Nephron progenitor cell (in vitro differentiated cells): ENCODE data around the gene BCL6.

ENCODE experiments used
- DNase-seq: peaks from one replicate; pipeline ENCODE4 v3.0.0; 2021
- H3K27ac Mint-ChIP-seq: 2 replicates; pipeline ENCODE4 v1.8.0; 2021; ENCODE audit warnings: mild to moderate bottlenecking, moderate library complexity, mixed read lengths
- H3K27me3 Mint-ChIP-seq: 2 replicates; pipeline ENCODE4 v1.8.0; 2021; ENCODE audit warnings: mild to moderate bottlenecking, low read depth, mixed read lengths; ENCODE audit not compliant: poor library complexity
- H3K36me3 Mint-ChIP-seq: 2 replicates; pipeline ENCODE4 v1.8.0; 2021; ENCODE audit warnings: low read depth, mixed read lengths
- H3K4me1 Mint-ChIP-seq: 2 replicates; pipeline ENCODE4 v1.8.0; 2021; ENCODE audit warnings: mixed read lengths
- H3K4me3 Mint-ChIP-seq: 2 replicates; pipeline ENCODE4 v1.8.0; 2021; ENCODE audit warnings: mild to moderate bottlenecking, moderate library complexity, mixed read lengths
- H3K9me3 Mint-ChIP-seq: 2 replicates; pipeline ENCODE4 v1.8.0; 2021; ENCODE audit warnings: mild to moderate bottlenecking, moderate library complexity, mixed read lengths
- TF ChIP-seq, protein P1 (sequence below): fragments of 200-600 bp; sonication (generic); IDR thresholded peaks from 2 replicates; pipeline ENCODE4 v1.5.0; 2021; ENCODE audit warnings: antibody characterized with exemption

BCL6 gene

DNA sequence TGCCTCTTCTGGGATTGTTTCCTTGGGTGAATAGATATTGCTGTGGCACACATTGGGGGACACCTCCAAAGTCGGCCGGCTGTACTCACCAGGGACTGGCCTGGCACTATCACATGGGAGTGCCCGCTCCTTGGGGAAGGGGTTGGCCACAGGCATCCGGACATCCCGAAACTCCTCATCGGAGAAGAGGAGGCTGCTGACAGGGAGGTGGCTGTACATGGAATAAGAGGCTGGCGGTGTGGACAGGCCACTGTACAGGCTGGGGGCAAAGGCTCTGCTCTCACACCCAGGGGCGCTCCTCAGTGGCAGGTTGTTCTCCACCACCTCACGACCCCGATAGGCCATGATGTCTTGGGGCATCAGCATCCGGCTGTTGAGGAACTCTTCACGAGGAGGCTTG, 15.7 kb downstream of the BCL6 start:
- Mint-ChIP-seq H3K4me1 (peaks cover 13% of the 10 kb centered on the region), H3K27me3 (peaks cover 3% of the 10 kb centered on the region), H3K9me3 (no peaks in the 10 kb centered on the region), H3K4me3 (no peak overlapping the region), H3K27ac (no peak overlapping the region), H3K36me3 (peaks cover 42% of the 10 kb centered on the region)
- no peak for DNase-seq
- TF ChIP-seq, protein P1, sequence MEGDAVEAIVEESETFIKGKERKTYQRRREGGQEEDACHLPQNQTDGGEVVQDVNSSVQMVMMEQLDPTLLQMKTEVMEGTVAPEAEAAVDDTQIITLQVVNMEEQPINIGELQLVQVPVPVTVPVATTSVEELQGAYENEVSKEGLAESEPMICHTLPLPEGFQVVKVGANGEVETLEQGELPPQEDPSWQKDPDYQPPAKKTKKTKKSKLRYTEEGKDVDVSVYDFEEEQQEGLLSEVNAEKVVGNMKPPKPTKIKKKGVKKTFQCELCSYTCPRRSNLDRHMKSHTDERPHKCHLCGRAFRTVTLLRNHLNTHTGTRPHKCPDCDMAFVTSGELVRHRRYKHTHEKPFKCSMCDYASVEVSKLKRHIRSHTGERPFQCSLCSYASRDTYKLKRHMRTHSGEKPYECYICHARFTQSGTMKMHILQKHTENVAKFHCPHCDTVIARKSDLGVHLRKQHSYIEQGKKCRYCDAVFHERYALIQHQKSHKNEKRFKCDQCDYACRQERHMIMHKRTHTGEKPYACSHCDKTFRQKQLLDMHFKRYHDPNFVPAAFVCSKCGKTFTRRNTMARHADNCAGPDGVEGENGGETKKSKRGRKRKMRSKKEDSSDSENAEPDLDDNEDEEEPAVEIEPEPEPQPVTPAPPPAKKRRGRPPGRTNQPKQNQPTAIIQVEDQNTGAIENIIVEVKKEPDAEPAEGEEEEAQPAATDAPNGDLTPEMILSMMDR: no peak

DNA sequence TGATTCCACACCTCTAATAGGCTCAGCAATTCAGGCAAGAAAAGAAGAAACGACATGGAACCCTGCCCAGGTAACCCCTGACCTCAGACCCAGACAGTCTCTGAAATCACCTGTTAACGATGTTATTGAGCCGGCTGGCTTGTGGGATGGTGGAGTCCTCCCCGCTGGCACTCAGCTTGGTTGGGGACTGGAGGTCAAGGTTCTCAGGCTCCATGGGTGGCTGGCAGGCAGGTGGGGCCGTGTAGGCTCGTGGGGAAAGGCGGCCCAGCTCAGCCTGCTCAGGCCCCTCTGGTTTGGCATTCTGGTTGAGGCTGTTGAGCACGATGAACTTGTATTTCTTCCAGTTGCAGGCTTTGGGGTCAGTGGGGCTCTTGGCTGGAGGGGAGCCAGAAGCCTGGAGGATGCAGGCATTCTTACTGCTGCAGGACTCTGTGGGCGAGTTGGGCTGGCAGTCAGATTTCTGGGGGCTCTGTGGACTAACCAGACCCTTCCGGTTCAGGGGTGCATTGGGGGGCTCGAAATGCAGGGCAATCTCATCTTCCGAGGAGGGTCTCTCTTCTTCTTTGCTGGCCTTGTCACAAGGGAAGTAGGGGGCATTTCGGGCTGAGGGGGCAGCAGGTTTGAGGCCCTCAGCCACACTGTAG, 16.2 kb downstream of the BCL6 start:
- Mint-ChIP-seq H3K36me3 (peaks cover 47% of the 10 kb centered on the region), H3K4me1 (peaks cover 13% of the 10 kb centered on the region), H3K27ac (no peak overlapping the region), H3K27me3 (peaks cover 3% of the 10 kb centered on the region), H3K4me3 (no peak overlapping the region), H3K9me3 (no peaks in the 10 kb centered on the region)
- DNase-seq: no peak
- TF ChIP-seq, protein P1: no peak

GRCh38 chr3:187728248-187728647, 17.0 kb downstream of the BCL6 start:
- TF ChIP-seq, protein P1: no peak
- peaks cover 13% of the 10 kb centered on the region for H3K4me1 Mint-ChIP-seq
- H3K36me3 Mint-ChIP-seq: peaks cover 49% of the 10 kb centered on the region
- no peak for DNase-seq
- peaks cover 3% of the 10 kb centered on the region for H3K27me3 Mint-ChIP-seq
- no peak overlapping the region for H3K4me3 Mint-ChIP-seq
- H3K27ac Mint-ChIP-seq: no peak overlapping the region
- H3K9me3 Mint-ChIP-seq: no peaks in the 10 kb centered on the region

DNA sequence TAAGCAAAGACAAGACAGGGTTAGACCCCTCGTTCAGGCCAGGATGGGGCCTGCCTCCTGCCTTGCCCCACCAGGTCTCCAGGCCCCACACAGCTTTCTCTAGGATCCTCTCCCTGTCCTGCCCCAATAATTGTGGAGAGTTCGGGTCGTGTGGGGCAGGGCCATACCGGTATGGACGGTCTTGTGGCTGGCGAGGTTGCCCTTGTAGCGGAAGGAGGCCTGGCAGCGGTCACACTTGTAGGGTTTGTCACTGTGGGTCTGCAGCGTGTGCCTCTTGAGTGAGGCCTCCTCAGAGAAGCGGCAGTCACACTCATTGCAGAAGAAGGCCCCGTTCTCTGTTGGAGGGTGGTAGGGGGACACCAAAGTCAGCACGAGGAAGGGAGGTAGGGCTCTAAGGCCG, 18.7 kb downstream of the BCL6 start:
- TF ChIP-seq, protein P1: no peak
- Mint-ChIP-seq H3K27ac (no peak overlapping the region), H3K4me3 (no peak overlapping the region), H3K9me3 (no peaks in the 10 kb centered on the region), H3K36me3 (peaks cover 61% of the 10 kb centered on the region), H3K27me3 (peaks cover under 1% of the 10 kb centered on the region), H3K4me1 (peaks cover 13% of the 10 kb centered on the region)
- DNase-seq: no peak

DNA sequence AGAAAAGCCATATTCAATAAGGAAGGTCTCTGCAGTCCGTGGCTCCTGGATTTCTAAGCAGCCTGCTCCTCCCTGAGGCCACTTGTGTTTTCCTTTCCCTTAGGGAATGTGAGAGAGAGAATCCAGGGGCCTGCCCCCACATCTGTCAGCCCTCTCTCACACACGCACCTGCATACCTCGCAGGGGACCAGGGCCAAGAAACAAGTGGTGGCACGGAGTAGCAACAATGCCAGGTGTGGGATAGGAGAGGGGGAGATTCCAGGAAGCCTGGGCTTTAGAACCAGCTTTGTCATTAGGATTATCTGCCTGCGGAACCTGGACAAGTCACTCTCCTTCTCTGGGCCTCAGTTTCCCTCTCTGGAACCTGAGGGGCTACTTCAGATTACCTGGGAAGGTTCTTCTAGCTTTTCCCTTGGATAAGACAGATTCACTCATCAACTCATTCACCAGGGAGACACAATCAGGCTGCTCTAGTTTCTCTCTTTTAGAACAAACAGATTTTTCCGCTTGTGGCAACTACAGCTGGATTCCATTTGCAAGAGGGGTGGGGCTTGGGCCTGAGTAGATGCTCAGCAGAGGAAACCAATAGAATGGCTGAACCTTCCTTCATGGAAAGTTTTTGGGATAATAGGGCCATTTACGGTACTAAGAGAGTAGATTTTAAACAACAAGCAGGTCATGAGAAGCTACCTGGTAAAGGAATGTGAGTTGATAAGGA, 19.5 kb downstream of the BCL6 start:
- TF ChIP-seq, protein P1: no peak
- no peak overlapping the region for H3K27ac Mint-ChIP-seq
- H3K36me3 Mint-ChIP-seq: peaks cover 57% of the 10 kb centered on the region
- peaks cover 2% of the 10 kb centered on the region for H3K27me3 Mint-ChIP-seq
- H3K4me1 Mint-ChIP-seq: peaks cover 13% of the 10 kb centered on the region
- H3K9me3 Mint-ChIP-seq: no peaks in the 10 kb centered on the region
- no peak for DNase-seq
- no peak overlapping the region for H3K4me3 Mint-ChIP-seq

DNA sequence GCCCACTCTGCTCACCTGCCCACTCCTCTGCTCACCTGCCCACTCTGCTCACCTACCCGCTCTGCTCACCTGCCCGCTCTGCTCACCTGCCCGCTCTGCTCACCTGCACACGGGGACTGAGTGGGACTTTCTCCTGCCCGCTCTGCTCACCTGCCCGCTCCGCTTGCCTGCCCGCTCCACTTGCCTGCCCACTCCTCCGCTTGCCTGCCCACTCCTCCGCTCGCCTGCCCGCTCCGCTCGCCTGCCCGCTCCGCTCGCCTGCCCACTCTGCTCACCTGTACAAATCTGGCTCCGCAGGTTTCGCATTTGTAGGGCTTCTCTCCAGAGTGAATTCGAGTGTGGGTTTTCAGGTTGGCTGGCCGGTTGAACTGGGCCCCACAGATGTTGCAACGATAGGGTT, 20.0 kb downstream of the BCL6 start:
- DNase-seq: no peak
- Mint-ChIP-seq H3K4me3 (no peak overlapping the region), H3K27me3 (peaks cover 2% of the 10 kb centered on the region), H3K4me1 (peaks cover 16% of the 10 kb centered on the region), H3K9me3 (no peaks in the 10 kb centered on the region), H3K27ac (no peak overlapping the region), H3K36me3 (peaks cover 60% of the 10 kb centered on the region)
- TF ChIP-seq, protein P1: no peak
